ENCODE results near the gene AP3B1.
"Not testable (repeated sequence)": the region's sequence is repeated elsewhere in the genome, so short reads cannot be mapped to it uniquely, and the experiment has no call there.

Gene AP3B1

GRCh38 chr5:78050888-78051287 is 243.6 kb downstream of the AP3B1 start:
- H3K36me3 ChIP-seq (ENCODE audit: insufficient read depth, low read length): no peaks in the 10 kb centered on the region
- peak overlapping the region; percentile 50 for H3K9ac ChIP-seq (ENCODE audit: low read depth, low read length, poor library complexity, severe bottlenecking)
- H2AFZ ChIP-seq (ENCODE audit: low read length): no peak overlapping the region
- no peaks in the 10 kb centered on the region for H3K9me3 ChIP-seq (ENCODE audit: insufficient read depth, low read depth, low read length)
- TF ChIP-seq, protein P1, sequence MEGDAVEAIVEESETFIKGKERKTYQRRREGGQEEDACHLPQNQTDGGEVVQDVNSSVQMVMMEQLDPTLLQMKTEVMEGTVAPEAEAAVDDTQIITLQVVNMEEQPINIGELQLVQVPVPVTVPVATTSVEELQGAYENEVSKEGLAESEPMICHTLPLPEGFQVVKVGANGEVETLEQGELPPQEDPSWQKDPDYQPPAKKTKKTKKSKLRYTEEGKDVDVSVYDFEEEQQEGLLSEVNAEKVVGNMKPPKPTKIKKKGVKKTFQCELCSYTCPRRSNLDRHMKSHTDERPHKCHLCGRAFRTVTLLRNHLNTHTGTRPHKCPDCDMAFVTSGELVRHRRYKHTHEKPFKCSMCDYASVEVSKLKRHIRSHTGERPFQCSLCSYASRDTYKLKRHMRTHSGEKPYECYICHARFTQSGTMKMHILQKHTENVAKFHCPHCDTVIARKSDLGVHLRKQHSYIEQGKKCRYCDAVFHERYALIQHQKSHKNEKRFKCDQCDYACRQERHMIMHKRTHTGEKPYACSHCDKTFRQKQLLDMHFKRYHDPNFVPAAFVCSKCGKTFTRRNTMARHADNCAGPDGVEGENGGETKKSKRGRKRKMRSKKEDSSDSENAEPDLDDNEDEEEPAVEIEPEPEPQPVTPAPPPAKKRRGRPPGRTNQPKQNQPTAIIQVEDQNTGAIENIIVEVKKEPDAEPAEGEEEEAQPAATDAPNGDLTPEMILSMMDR (conservative IDR thresholded peaks at IDR 0.05; ENCODE audit: low read length): no peak
- no peak for TF ChIP-seq EZH2phosphoT487 (IDR thresholded peaks at IDR 0.05; ENCODE audit: borderline replicate concordance)
- H4K20me1 ChIP-seq (ENCODE audit: insufficient read depth, low read length, poor library complexity, severe bottlenecking): no peaks in the 10 kb centered on the region
- H3K4me1 ChIP-seq (ENCODE audit: insufficient read depth, low read length, poor library complexity, severe bottlenecking): peaks cover 64% of the 10 kb centered on the region
- peaks cover 12% of the 10 kb centered on the region; the same call in 1 of the 2 replicates for H3F3A ChIP-seq (ENCODE audit: low read depth)
- H3K4me3 ChIP-seq (ENCODE audit: low read length, poor library complexity, severe bottlenecking): peak overlapping the region; percentile 45
- H3K9me2 ChIP-seq (replicated peaks; ENCODE audit: low read depth, low read length): no peaks in the 10 kb centered on the region
- no peaks in the 10 kb centered on the region for H3K79me2 ChIP-seq (ENCODE audit: insufficient read depth, low read length)
- no peaks in the 10 kb centered on the region for H3K27me3 ChIP-seq (ENCODE audit: insufficient read depth, low read length, poor library complexity, severe bottlenecking)
- H3K4me2 ChIP-seq (ENCODE audit: low read depth, low read length, poor library complexity, severe bottlenecking): peak overlapping the region; percentile 57

DNA sequence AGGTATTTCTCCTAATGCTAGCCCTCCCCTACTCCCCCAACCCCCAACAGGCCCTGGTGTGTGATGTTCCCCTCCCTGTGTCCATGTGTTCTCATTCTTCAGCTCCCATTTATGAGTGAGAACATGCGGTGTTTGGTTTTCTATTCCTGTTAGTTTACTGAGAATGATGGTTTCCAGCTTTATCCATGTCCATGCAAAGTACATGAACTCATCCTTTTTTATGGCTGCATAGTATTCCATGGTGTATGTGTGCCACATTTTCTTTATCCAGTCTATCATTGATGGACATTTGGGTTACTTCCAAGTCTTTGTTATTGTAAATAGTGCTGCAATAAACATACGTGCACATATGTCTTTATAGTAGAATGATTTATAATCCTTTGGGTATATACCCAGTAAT is 247.7 kb downstream of the AP3B1 start:
- H2AFZ ChIP-seq (ENCODE audit: low read length); H3K36me3 ChIP-seq (ENCODE audit: insufficient read depth, low read length); H3K4me2 ChIP-seq (ENCODE audit: low read depth, low read length, poor library complexity, severe bottlenecking); H3K79me2 ChIP-seq (ENCODE audit: insufficient read depth, low read length); H4K20me1 ChIP-seq (ENCODE audit: insufficient read depth, low read length, poor library complexity, severe bottlenecking); H3K27me3 ChIP-seq (ENCODE audit: insufficient read depth, low read length, poor library complexity, severe bottlenecking); H3K9me3 ChIP-seq (ENCODE audit: insufficient read depth, low read depth, low read length); H3K9me2 ChIP-seq (replicated peaks; ENCODE audit: low read depth, low read length); H3K4me3 ChIP-seq (ENCODE audit: low read length, poor library complexity, severe bottlenecking); H3K9ac ChIP-seq (ENCODE audit: low read depth, low read length, poor library complexity, severe bottlenecking): not testable (repeated sequence)
- H3F3A ChIP-seq (ENCODE audit: low read depth): peaks cover 11% of the 10 kb centered on the region; the same call in 1 of the 2 replicates
- H3K4me1 ChIP-seq (ENCODE audit: insufficient read depth, low read length, poor library complexity, severe bottlenecking): peaks cover 44% of the 10 kb centered on the region

DNA sequence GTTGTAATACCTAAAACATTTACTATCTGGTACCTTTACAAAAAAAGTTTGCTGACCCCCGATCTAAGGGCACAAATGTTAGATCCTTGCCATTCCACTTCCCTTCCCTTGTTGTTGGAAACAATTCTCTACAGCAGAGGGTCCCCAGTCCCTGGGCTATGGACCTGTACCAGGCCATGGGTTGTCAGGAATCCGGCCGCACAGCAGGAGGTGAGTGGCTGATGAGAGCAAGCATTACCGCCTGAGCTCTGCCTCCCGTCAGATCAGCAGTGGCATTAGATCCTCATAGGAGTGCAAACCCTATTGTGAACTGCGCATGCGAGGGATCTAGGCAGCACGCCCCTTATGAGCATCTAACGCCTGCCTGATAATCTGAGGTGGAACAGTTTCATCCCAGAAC is 248.5 kb downstream of the AP3B1 start:
- no peaks in the 10 kb centered on the region for H3K36me3 ChIP-seq (ENCODE audit: insufficient read depth, low read length)

GRCh38 chr5:78041805-78042204 is 252.7 kb downstream of the AP3B1 start:
- no peak overlapping the region for H3K4me2 ChIP-seq (ENCODE audit: low read depth, low read length, poor library complexity, severe bottlenecking)
- H4K20me1 ChIP-seq (ENCODE audit: insufficient read depth, low read length, poor library complexity, severe bottlenecking): no peaks in the 10 kb centered on the region
- no peak overlapping the region for H2AFZ ChIP-seq (ENCODE audit: low read length)
- H3K79me2 ChIP-seq (ENCODE audit: insufficient read depth, low read length): no peaks in the 10 kb centered on the region
- no peak for TF ChIP-seq EZH2phosphoT487 (IDR thresholded peaks at IDR 0.05; ENCODE audit: borderline replicate concordance)
- TF ChIP-seq, protein P1 (conservative IDR thresholded peaks at IDR 0.05; ENCODE audit: low read length): no peak
- H3K4me3 ChIP-seq (ENCODE audit: low read length, poor library complexity, severe bottlenecking): no peak overlapping the region
- H3F3A ChIP-seq (ENCODE audit: low read depth): no peaks in the 10 kb centered on the region
- H3K9me3 ChIP-seq (ENCODE audit: insufficient read depth, low read depth, low read length): no peaks in the 10 kb centered on the region
- H3K9ac ChIP-seq (ENCODE audit: low read depth, low read length, poor library complexity, severe bottlenecking): no peak overlapping the region
- no peaks in the 10 kb centered on the region for H3K9me2 ChIP-seq (replicated peaks; ENCODE audit: low read depth, low read length)
- peaks cover 13% of the 10 kb centered on the region for H3K36me3 ChIP-seq (ENCODE audit: insufficient read depth, low read length)
- no peaks in the 10 kb centered on the region for H3K27me3 ChIP-seq (ENCODE audit: insufficient read depth, low read length, poor library complexity, severe bottlenecking)
- no peaks in the 10 kb centered on the region for H3K4me1 ChIP-seq (ENCODE audit: insufficient read depth, low read length, poor library complexity, severe bottlenecking)

More for the DNA sequence above, 248.5 kb downstream of the AP3B1 start:
- Histone ChIP-seq H3K9me2 (replicated peaks; ENCODE audit: low read depth, low read length) (no peaks in the 10 kb centered on the region), H3K4me3 (ENCODE audit: low read length, poor library complexity, severe bottlenecking) (no peak overlapping the region), H3K9me3 (ENCODE audit: insufficient read depth, low read depth, low read length) (no peaks in the 10 kb centered on the region), H3K4me2 (ENCODE audit: low read depth, low read length, poor library complexity, severe bottlenecking) (no peak overlapping the region), H3K4me1 (ENCODE audit: insufficient read depth, low read length, poor library complexity, severe bottlenecking) (peaks cover 36% of the 10 kb centered on the region), H3K79me2 (ENCODE audit: insufficient read depth, low read length) (no peaks in the 10 kb centered on the region), H2AFZ (ENCODE audit: low read length) (no peak overlapping the region), H3K27me3 (ENCODE audit: insufficient read depth, low read length, poor library complexity, severe bottlenecking) (no peaks in the 10 kb centered on the region), H3K9ac (ENCODE audit: low read depth, low read length, poor library complexity, severe bottlenecking) (no peak overlapping the region), H4K20me1 (ENCODE audit: insufficient read depth, low read length, poor library complexity, severe bottlenecking) (no peaks in the 10 kb centered on the region), H3F3A (ENCODE audit: low read depth) (peaks cover 3% of the 10 kb centered on the region; the same call in 1 of the 2 replicates)
- no peak for TF ChIP-seq EZH2phosphoT487 (IDR thresholded peaks at IDR 0.05; ENCODE audit: borderline replicate concordance)
- TF ChIP-seq, protein P1 (conservative IDR thresholded peaks at IDR 0.05; ENCODE audit: low read length): no peak
